HFF-Myc (cell line): Measurements from ENCODE around the gene MMADHC.
A peak's percentile ranks its signal among the peaks of the same experiment; 100 is the strongest.

Source experiments
- DNase-seq: peaks from one replicate; pipeline ENCODE4 v3.0.0-alpha.2; 2011; ENCODE audit warnings: low read depth; ENCODE audit errors: extremely low read depth
- H3K4me3 ChIP-seq: replicated peaks from 2 replicates; pipeline ENCODE4 v1.5.1; 2011; ENCODE audit warnings: low read depth, mild to moderate bottlenecking, control low read depth, low read length
- TF ChIP-seq, protein P1 (sequence below): IDR thresholded peaks from 2 replicates; pipeline ENCODE4 v1.5.1; 2012; ENCODE audit warnings: mild to moderate bottlenecking, low read depth, low read length, control low read depth; ENCODE audit errors: missing control alignments

Gene MMADHC

GRCh38 chr2:149561309-149561926, 26.2 kb downstream of the MMADHC start:
- TF ChIP-seq, protein P1, sequence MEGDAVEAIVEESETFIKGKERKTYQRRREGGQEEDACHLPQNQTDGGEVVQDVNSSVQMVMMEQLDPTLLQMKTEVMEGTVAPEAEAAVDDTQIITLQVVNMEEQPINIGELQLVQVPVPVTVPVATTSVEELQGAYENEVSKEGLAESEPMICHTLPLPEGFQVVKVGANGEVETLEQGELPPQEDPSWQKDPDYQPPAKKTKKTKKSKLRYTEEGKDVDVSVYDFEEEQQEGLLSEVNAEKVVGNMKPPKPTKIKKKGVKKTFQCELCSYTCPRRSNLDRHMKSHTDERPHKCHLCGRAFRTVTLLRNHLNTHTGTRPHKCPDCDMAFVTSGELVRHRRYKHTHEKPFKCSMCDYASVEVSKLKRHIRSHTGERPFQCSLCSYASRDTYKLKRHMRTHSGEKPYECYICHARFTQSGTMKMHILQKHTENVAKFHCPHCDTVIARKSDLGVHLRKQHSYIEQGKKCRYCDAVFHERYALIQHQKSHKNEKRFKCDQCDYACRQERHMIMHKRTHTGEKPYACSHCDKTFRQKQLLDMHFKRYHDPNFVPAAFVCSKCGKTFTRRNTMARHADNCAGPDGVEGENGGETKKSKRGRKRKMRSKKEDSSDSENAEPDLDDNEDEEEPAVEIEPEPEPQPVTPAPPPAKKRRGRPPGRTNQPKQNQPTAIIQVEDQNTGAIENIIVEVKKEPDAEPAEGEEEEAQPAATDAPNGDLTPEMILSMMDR, result peak; percentile 52
- no peak overlapping the region for H3K4me3 ChIP-seq
- no peak for DNase-seq

DNA sequence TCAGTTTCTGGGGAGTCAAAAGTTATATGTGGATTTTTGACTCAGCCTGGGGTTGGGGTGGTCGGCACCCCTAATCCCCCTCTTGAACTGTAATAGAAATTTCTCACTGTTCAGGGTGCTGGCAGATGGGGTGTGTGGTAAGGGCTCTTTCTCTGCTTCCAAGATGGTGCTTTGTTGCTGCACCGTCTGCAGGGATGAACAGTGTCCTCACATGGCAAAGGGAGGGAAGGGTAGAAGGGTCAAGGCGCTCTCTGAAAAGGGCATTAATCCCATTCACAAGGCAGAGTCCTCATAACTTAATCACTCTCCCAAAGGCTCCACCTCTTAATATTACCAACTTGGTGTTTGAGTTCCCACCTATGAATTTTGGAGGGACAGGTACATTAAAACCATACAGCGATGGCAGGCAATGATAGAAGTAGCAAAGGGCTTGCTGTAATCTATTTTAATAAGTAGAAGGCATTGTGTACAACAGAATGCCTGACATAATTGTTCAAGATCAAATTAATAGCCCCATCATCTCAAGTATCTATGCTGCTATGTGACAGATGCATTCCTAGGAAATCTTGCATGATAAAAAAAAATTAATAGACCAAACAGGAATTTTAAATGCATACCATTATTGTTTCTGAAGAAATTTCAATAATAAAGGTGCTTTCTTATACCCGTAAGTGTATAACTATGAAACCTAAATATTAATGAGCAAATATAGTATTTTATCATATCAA, 28.1 kb downstream of the MMADHC start:
- no peak for DNase-seq

GRCh38 chr2:149556452-149556851, 31.1 kb downstream of the MMADHC start:
- TF ChIP-seq, protein P1, result no peak
- H3K4me3 ChIP-seq, result no peak overlapping the region
- DNase-seq, result no peak

More for the DNA sequence above, 28.1 kb downstream of the MMADHC start:
- H3K4me3 ChIP-seq, result no peak overlapping the region
- TF ChIP-seq, protein P1, result no peak

DNA sequence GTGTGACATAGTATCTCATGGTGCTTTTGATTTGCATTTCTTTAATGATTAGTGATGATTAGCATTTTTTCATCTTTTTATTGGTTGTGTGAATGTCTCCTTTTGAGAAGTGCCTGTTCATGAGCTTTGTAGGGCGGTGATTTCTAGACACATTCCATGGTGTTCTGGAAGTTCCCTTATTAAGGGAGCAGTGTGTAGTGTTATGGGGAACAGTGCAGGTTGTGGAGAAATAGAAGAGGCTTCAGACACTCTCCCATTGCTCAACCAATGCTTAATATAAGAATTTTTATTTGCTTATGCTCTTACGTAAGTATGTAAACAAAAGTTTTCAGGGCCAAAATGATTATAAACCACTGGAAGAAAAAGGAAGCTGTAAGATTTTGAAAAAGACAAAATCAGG, 34.7 kb downstream of the MMADHC start:
- no peak overlapping the region for H3K4me3 ChIP-seq
- TF ChIP-seq, protein P1, result no peak
- DNase-seq, result no peak

DNA sequence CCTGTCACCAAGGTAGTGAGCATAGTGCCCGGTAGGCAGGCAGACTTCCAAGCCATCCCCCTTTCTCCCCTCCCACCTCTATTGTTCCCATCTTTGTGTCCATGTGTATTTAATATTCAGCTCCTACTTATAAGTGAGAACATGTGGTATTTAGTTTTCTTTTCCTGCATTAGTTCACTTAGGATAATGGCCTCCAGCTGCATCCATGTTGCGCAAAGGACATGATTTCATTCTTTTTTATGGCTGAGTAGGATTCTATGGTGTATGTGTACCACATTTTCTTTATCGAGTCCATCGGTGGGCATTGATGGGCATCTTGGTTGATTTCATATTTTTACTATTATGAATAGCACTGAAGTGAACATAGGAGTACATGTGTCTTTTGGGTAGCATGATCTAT, 35.3 kb downstream of the MMADHC start:
- TF ChIP-seq, protein P1, result no peak
- no peak for DNase-seq

DNA sequence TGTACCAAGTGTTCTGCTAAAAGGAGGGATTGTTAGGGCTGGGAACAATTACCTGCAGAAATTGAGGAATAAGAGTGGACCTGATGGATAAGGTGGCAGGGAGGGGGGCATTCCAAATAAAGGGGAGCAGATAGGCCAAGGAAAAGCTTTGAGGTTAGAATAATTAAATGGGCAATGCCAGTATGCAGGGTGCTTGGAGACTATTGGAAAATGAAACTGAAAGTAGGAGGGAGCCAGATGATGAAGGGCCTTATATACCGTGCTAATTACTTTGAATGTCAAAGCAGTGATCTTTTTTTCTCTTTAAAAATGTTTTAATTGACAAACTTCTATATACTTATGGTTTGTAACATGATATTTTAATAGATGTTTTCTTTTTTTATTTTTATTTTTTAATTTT, 42.9 kb downstream of the MMADHC start:
- no peak for DNase-seq
- no peak overlapping the region for H3K4me3 ChIP-seq
- TF ChIP-seq, protein P1, result no peak

More for the DNA sequence above, 35.3 kb downstream of the MMADHC start:
- no peak overlapping the region for H3K4me3 ChIP-seq

DNA sequence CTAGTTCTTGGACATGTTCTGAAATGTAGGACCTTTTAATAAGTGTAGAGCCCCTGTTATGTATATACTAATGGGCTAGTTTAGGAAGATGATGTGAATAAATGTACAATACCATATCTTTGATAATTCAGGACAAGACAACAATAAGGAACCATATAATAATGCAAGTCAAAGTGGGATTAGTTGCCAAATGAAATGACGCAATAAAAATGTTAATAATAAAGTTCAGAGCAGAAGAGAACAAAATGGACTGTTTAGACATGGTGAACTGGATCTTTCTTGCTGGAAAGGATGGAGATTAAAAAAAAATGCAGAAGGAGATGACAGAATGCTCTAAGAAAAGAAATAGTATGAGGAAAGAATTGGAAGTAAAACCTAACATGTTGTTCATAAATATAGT, 43.7 kb downstream of the MMADHC start:
- DNase-seq, result no peak
- TF ChIP-seq, protein P1, result no peak

More for the DNA sequence above, 43.7 kb downstream of the MMADHC start:
- no peak overlapping the region for H3K4me3 ChIP-seq
